Airway epithelial cell (primary cell): ENCODE results near the gene AMELY. TPM values are rescaled to one million over a fixed set of nuclear protein-coding genes. Genes with fewer than 3 reads are reported as not detected.

Experiments
- total RNA-seq: library from RNA; depleted of rRNA; stranded (reverse); fragments of >200 nt; gene quantifications from 2 replicates; pipeline ENCODE4 v1.2.3, GENCODE V29; 2015

Gene AMELY
- not detected in 2 replicates for total RNA-seq

DNA sequence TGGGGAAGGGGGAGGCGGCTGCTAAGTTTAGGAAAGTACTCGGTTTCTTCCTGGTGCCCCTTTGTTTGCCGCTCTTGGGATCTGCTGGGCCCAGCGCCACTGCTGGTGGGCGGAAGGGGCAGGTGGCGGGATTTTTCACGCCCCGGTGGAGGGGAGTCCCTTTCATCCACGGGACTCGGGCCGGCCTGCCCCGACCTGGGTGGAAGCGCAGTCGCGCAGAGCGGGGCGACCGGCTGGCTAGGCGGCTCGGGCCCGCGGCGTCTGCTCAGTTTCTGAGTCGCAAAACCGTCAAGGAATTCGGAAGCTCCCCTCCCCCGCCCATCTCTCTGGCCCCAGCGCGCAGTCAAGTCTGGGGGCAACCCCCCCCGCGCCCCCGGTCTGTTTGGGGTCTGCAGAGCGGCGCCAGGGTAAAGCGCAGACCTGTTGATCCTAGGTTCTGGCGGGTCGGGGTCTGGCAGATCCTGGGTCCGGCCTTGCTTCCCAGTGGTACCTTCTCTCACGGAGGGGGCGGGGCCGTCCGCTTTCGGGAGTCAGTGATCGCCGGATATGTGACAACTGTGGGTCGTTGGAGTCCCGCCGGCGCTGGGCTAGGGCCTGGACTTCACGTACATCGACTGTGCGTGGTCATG lies at the start of gene AMELY:
TSS of gene AMELY (minus strand) at position 500 of the 629 bp plus-strand sequence. CDS start 39,144 bp downstream, outside the sequence.

DNA sequence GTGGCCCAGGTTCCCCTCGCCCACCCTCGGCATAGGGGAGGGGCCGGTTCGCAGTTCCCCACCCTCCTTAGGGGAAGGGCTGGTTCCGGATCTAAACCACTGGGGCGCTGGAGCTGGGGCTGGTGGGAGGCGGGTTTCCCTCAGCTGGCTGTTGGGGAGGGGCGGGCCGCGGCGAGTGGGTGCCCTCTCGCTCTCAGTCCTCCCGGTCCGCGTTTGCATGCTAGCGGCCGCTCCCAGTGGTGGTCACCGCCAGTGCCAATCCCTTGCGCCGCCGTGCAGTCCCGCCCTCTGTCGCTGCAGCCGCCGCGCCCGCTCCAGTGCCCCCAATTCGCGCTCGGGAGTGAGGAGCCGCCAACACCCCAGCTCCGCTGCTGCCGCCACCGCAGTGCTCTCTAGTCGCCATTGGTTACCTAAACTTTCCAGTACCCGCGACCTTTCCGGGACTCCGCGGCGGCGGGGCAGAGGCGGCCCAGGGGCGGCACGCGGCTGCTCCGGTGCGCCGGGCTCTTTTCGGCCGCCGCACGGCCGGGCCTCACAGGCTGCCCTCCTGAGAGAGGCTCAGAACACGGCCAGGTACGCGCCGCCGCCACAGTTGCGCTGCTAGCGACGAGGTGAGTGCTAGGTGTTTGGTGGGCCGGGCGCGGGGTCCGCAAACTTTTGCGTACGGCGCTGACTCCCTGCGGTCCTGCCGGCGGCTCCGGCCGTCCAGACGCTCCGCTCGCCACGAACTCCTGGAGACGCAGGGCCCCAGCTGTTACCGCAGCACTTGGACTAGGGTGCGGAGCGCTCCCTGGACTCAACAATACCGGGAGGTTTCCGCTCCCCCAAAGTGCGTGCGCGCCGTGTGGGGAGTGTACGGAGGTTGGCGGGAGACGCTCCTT lies 940 bp downstream of the AMELY start, which contains the start of gene TBL1Y:
TSS of gene TBL1Y (plus strand) at position 326 of the 881 bp plus-strand sequence. CDS start 114,388 bp downstream, outside the sequence.

Other genes with a start within 250 kb of the AMELY start
- gene TBL1Y, start 1.1 kb downstream of the AMELY start, total RNA-seq = not detected in 2 replicates